Naive thymus-derived CD4-positive, alpha-beta T cell (primary cell): ENCODE results near the gene ALKBH3. TPM values are rescaled to one million over a fixed set of nuclear protein-coding genes. Genes with fewer than 3 reads are reported as not detected.

Experiments
- ATAC-seq: fragments of 150-1000 bp; cut with Tn5 transposase; 2 replicates; pipeline ENCODE4 v1.10.0; 2021; ENCODE audit warnings: mild to moderate bottlenecking, moderate library complexity
- CTCF ChIA-PET: fragments of 350-600 bp; sonication (Branson Sonifier 250); formaldehyde crosslinking; loops from one replicate; lab custom pipeline; 2021; ENCODE audit warnings: antibody characterized with exemption; lab: Charles Lee
- POLR2A ChIA-PET: fragments of 350-600 bp; sonication (Branson Sonifier 250); formaldehyde crosslinking; loops from one replicate; lab custom pipeline; 2021; ENCODE audit warnings: antibody characterized with exemption, inconsistent platforms; lab: Charles Lee
- DNase-seq, 9 donors: peaks; one replicate each; pipeline versions ENCODE4 v3.0.0 to v3.0.0-alpha.2; 2020 to 2022; ENCODE audit warnings: mixed read lengths in 1 of 9
- H3K27ac ChIP-seq: one replicate; pipeline ENCODE4 v1.7.0; 2013; ENCODE audit warnings: mild to moderate bottlenecking, low read depth, low read length, moderate library complexity
- H3K27me3 ChIP-seq, 2 donors: one replicate each; pipeline ENCODE4 v1.7.0; 2013; ENCODE audit warnings: low read length in 2 of 2, mild to moderate bottlenecking in 2 of 2, moderate library complexity in 2 of 2; ENCODE audit not compliant: control insufficient read depth in 2 of 2, insufficient read depth in 2 of 2
- H3K36me3 ChIP-seq, 3 experiments: 1 replicate in 2 of 3; 2 replicates in 1 of 3; pipeline ENCODE4 v1.7.0; 2013; ENCODE audit warnings: low read length in 3 of 3, mild to moderate bottlenecking in 3 of 3, moderate library complexity in 1 of 3; ENCODE audit not compliant: insufficient read depth in 3 of 3, control insufficient read depth in 2 of 3
- H3K4me1 ChIP-seq, 2 donors: one replicate each; pipeline ENCODE4 v1.7.0; 2013; ENCODE audit warnings: low read length in 2 of 2, mild to moderate bottlenecking in 2 of 2, moderate library complexity in 1 of 2; ENCODE audit not compliant: control insufficient read depth in 2 of 2, insufficient read depth in 2 of 2
- H3K4me3 ChIP-seq: 2 replicates; pipeline ENCODE4 v1.7.0; 2013; ENCODE audit warnings: mild to moderate bottlenecking, low read length
- H3K9me3 ChIP-seq, 3 experiments: 1 replicate in 2 of 3; 2 replicates in 1 of 3; pipeline ENCODE4 v1.7.0; 2013; ENCODE audit warnings: low read length in 3 of 3; ENCODE audit not compliant: control insufficient read depth in 2 of 3
- H3K27ac Mint-ChIP-seq, 9 donors: one replicate each; pipeline ENCODE4 v1.8.0; 2020 to 2022; ENCODE audit warnings: mixed read lengths in 9 of 9, mild to moderate bottlenecking in 8 of 9, moderate library complexity in 5 of 9, inconsistent platforms in 2 of 9
- H3K27me3 Mint-ChIP-seq, 5 donors: one replicate each; pipeline ENCODE4 v1.8.0; 2021 to 2022; ENCODE audit warnings: mixed read lengths in 5 of 5, mild to moderate bottlenecking in 1 of 5
- H3K36me3 Mint-ChIP-seq, 5 donors: one replicate each; pipeline ENCODE4 v1.8.0; 2020 to 2022; ENCODE audit warnings: mixed read lengths in 5 of 5, mild to moderate bottlenecking in 3 of 5, inconsistent platforms in 1 of 5
- H3K4me1 Mint-ChIP-seq, 7 donors: one replicate each; pipeline ENCODE4 v1.8.0; 2020 to 2022; ENCODE audit warnings: mixed read lengths in 7 of 7, mild to moderate bottlenecking in 3 of 7, inconsistent platforms in 1 of 7
- H3K4me3 Mint-ChIP-seq, 10 donors: one replicate each; pipeline ENCODE4 v1.8.0; 2020 to 2022; ENCODE audit warnings: mild to moderate bottlenecking in 10 of 10, mixed read lengths in 10 of 10, moderate library complexity in 6 of 10, inconsistent platforms in 2 of 10
- H3K9me3 Mint-ChIP-seq, 11 donors: one replicate each; pipeline ENCODE4 v1.8.0; 2020 to 2022; ENCODE audit warnings: mixed read lengths in 11 of 11, mild to moderate bottlenecking in 4 of 11, inconsistent platforms in 1 of 11, moderate library complexity in 1 of 11
- intact Hi-C, 2 donors: fragments of 100-400 bp; cut with micrococcal nuclease; formaldehyde crosslinking; loops; one replicate each; pipeline ENCODE4 v1.15.1; 2023
- polyA plus RNA-seq, 2 donors: library from polyadenylated mRNA; unstranded; fragments of 300-500 nt; fragmentation: Illumina TruSeq; gene quantifications; one replicate each; pipeline ENCODE4 v1.2.3, GENCODE V29; 2021
- total RNA-seq, 6 experiments: library from RNA in 5 of 6; stranded (reverse) in 5 of 6; gene quantifications; 1 replicate in 5 of 6; 2 replicates in 1 of 6; pipeline ENCODE4 v1.2.3 and lab custom pipeline; 2021 to 2026

ALKBH3 gene
- total and polyA plus RNA-seq, 7 experiments from 2014 or later, result 28.9 to 43.2 (median 30.4) TPM

GRCh38 chr11:43861141-43861540, 19.5 kb upstream of the ALKBH3 start:
- no peak overlapping the region for H3K27ac Mint-ChIP-seq
- H3K27me3 Mint-ChIP-seq, result peaks cover 0 to 27% (median 9%) of the 10 kb centered on the region in 5 donors
- no peaks in the 10 kb centered on the region for H3K27me3 ChIP-seq
- intact Hi-C loops, result no loop called here
- H3K9me3 ChIP-seq, result no peaks in the 10 kb centered on the region
- DNase-seq (no peak), ATAC-seq (no peak)
- no peak overlapping the region for H3K4me3 Mint-ChIP-seq
- POLR2A ChIA-PET, result interaction anchor here (0.6 kb wide), 1 partner anchor 663 kb away, joined by 3 read pairs; no protein-coding TSS in a partner anchor
- no peaks in the 10 kb centered on the region for H3K4me1 ChIP-seq
- H3K27ac ChIP-seq, result no peak overlapping the region
- no peak overlapping the region for H3K4me3 ChIP-seq
- H3K9me3 Mint-ChIP-seq, result peaks cover 0 to 14% (median 3%) of the 10 kb centered on the region in 11 donors
- H3K4me1 Mint-ChIP-seq, result no peaks in the 10 kb centered on the region
- no peaks in the 10 kb centered on the region for H3K36me3 ChIP-seq
- H3K36me3 Mint-ChIP-seq, result peaks cover 0 to 7% (median 0%) of the 10 kb centered on the region in 5 donors
- CTCF ChIA-PET, result no interaction called here

GRCh38 chr11:43866520-43866919, 14.1 kb upstream of the ALKBH3 start:
- intact Hi-C loops, result loop anchor here in 1 of 2 donors (5.0 kb wide), 1 partner anchor 554 kb away; the partner anchor contains the start of gene API5
- no peak overlapping the region for H3K27ac Mint-ChIP-seq

GRCh38 chr11:43866969-43867368, 13.7 kb upstream of the ALKBH3 start:
- no peak for DNase-seq
- intact Hi-C loops, result loop anchor here in 1 of 2 donors (5.0 kb wide), 1 partner anchor 555 kb away; the partner anchor contains the start of gene API5
- Histone ChIP-seq H3K9me3 (no peaks in the 10 kb centered on the region), H3K36me3 (no peaks in the 10 kb centered on the region), H3K27ac (no peak overlapping the region), H3K4me1 (peaks cover 8 to 17% of the 10 kb centered on the region in 2 donors), H3K27me3 (no peaks in the 10 kb centered on the region), H3K4me3 (no peak overlapping the region)
- H3K36me3 Mint-ChIP-seq, result peaks cover 0 to 6% (median 3%) of the 10 kb centered on the region in 5 donors
- peaks cover 0 to 9% (median 2%) of the 10 kb centered on the region in 11 donors for H3K9me3 Mint-ChIP-seq
- no peak overlapping the region for H3K27ac Mint-ChIP-seq
- POLR2A ChIA-PET, result no interaction called here
- CTCF ChIA-PET, result no interaction called here
- no peak for ATAC-seq
- no peak overlapping the region for H3K4me3 Mint-ChIP-seq
- H3K4me1 Mint-ChIP-seq, result peaks cover 8 to 27% (median 11%) of the 10 kb centered on the region in 7 donors
- peaks cover 6 to 56% (median 12%) of the 10 kb centered on the region in 5 donors for H3K27me3 Mint-ChIP-seq

More at GRCh38 chr11:43866520-43866919, 14.1 kb upstream of the ALKBH3 start:
- Histone ChIP-seq H3K27ac (no peak overlapping the region), H3K36me3 (no peaks in the 10 kb centered on the region), H3K4me1 (peaks cover 8 to 17% of the 10 kb centered on the region in 2 donors), H3K4me3 (no peak overlapping the region), H3K9me3 (no peaks in the 10 kb centered on the region), H3K27me3 (no peaks in the 10 kb centered on the region)
- no peak for ATAC-seq
- peaks cover 0 to 9% (median 2%) of the 10 kb centered on the region in 11 donors for H3K9me3 Mint-ChIP-seq
- peaks cover 8 to 27% (median 11%) of the 10 kb centered on the region in 7 donors for H3K4me1 Mint-ChIP-seq
- ChIA-PET POLR2A (no interaction called here), CTCF (no interaction called here)
- no peak overlapping the region for H3K4me3 Mint-ChIP-seq
- DNase-seq, result no peak
- peaks cover 0 to 6% (median 3%) of the 10 kb centered on the region in 5 donors for H3K36me3 Mint-ChIP-seq
- peaks cover 4 to 53% (median 9%) of the 10 kb centered on the region in 5 donors for H3K27me3 Mint-ChIP-seq

GRCh38 chr11:43868852-43869567, 11.6 kb upstream of the ALKBH3 start:
- no peak overlapping the region for H3K27ac ChIP-seq
- ChIA-PET CTCF (interaction anchor here (0.6 kb wide), 1 partner anchor 87 kb away, joined by 4 read pairs; no protein-coding TSS in a partner anchor), POLR2A (no interaction called here)
- no peaks in the 10 kb centered on the region for H3K27me3 ChIP-seq
- H3K4me3 ChIP-seq, result peak overlapping the region; percentile 12
- no peaks in the 10 kb centered on the region for H3K36me3 ChIP-seq
- peaks cover 8 to 27% (median 11%) of the 10 kb centered on the region in 7 donors for H3K4me1 Mint-ChIP-seq
- no peaks in the 10 kb centered on the region for H3K9me3 ChIP-seq
- H3K27ac Mint-ChIP-seq, result peak overlapping the region in 5 of 9 donors; percentile 28 to 82 (median 62)
- peaks cover 8 to 17% of the 10 kb centered on the region in 2 donors for H3K4me1 ChIP-seq
- H3K4me3 Mint-ChIP-seq, result peak overlapping the region; percentile 2 to 65 (median 58)
- ATAC-seq (peak; percentile 99), DNase-seq (peak in 4 of 9 donors; percentile 8 to 58 (median 12))
- intact Hi-C loops, result loop anchor here (1.0 to 5.0 kb wide), 4 partner anchors 11 to 557 kb away; partner anchors contain the start of genes ALKBH3 (in 2 of the 2), API5 (in 1 of the 2) and HSD17B12 (in 1 of the 2)
- H3K36me3 Mint-ChIP-seq, result peaks cover 0 to 6% (median 3%) of the 10 kb centered on the region in 5 donors
- peaks cover 21 to 68% (median 24%) of the 10 kb centered on the region in 5 donors for H3K27me3 Mint-ChIP-seq
- H3K9me3 Mint-ChIP-seq, result peaks cover 0 to 6% (median 0%) of the 10 kb centered on the region in 11 donors

- peaks cover 12 to 66% (median 40%) of the 10 kb centered on the region in 5 donors for H3K27me3 Mint-ChIP-seq
- Histone ChIP-seq H3K4me1 (peaks cover 8 to 17% of the 10 kb centered on the region in 2 donors), H3K36me3 (no peaks in the 10 kb centered on the region), H3K27ac (no peak overlapping the region), H3K27me3 (no peaks in the 10 kb centered on the region), H3K9me3 (no peaks in the 10 kb centered on the region), H3K4me3 (no peak overlapping the region)
- H3K4me3 Mint-ChIP-seq, result no peak overlapping the region
- H3K9me3 Mint-ChIP-seq, result peaks cover 0 to 6% (median 0%) of the 10 kb centered on the region in 11 donors
- peaks cover 8 to 27% (median 11%) of the 10 kb centered on the region in 7 donors for H3K4me1 Mint-ChIP-seq
- H3K27ac Mint-ChIP-seq, result no peak overlapping the region
- DNase-seq (no peak), ATAC-seq (no peak)
- intact Hi-C loops, result no loop called here
- ChIA-PET CTCF (no interaction called here), POLR2A (no interaction called here)
- peaks cover 0 to 6% (median 3%) of the 10 kb centered on the region in 5 donors for H3K36me3 Mint-ChIP-seq
These were observed 9.6 kb upstream of the ALKBH3 start for GRCh38 chr11:43871051-43871450.

GRCh38 chr11:43872995-43873394, 7.6 kb upstream of the ALKBH3 start:
- no peak overlapping the region for H3K4me3 ChIP-seq
- Mint-ChIP-seq H3K9me3 (peaks cover 0 to 2% (median 0%) of the 10 kb centered on the region in 11 donors), H3K4me1 (peaks cover 8 to 21% (median 11%) of the 10 kb centered on the region in 7 donors), H3K36me3 (peaks cover 0 to 3% (median 0%) of the 10 kb centered on the region in 5 donors), H3K27ac (no peak overlapping the region), H3K27me3 (peaks cover 12 to 64% (median 45%) of the 10 kb centered on the region in 5 donors), H3K4me3 (no peak overlapping the region)
- no peaks in the 10 kb centered on the region for H3K9me3 ChIP-seq
- no peak overlapping the region for H3K27ac ChIP-seq
- POLR2A ChIA-PET, result no interaction called here
- CTCF ChIA-PET, result no interaction called here
- DNase-seq, result no peak
- intact Hi-C loops, result no loop called here
- no peak for ATAC-seq
- no peaks in the 10 kb centered on the region for H3K27me3 ChIP-seq
- no peaks in the 10 kb centered on the region for H3K36me3 ChIP-seq
- H3K4me1 ChIP-seq, result peaks cover 7 to 17% of the 10 kb centered on the region in 2 donors
